MM.1S (cell line): Measurements from ENCODE around the gene TEX19.

Source experiments
- DNase-seq: peaks from one replicate; pipeline ENCODE4 v3.0.0-alpha.2; 2015
- H2AFZ ChIP-seq: fragments of 300-600 bp; sonication (generic); 2 replicates; pipeline ENCODE4 v1.6.0; 2016; ENCODE audit warnings: antibody characterized with exemption, low read length
- H3F3A ChIP-seq: fragments of 300-600 bp; sonication (generic); 2 replicates; pipeline ENCODE4 v1.6.1; 2016; ENCODE audit warnings: mild to moderate bottlenecking, antibody characterized with exemption, low read length, moderate library complexity, mixed read lengths; ENCODE audit not compliant: insufficient read depth
- H3K27ac ChIP-seq: fragments of 300-600 bp; sonication (generic); 2 replicates; pipeline ENCODE4 v1.5.1; 2016; ENCODE audit warnings: mild to moderate bottlenecking, low read length
- H3K27me3 ChIP-seq: fragments of 300-600 bp; sonication (generic); replicated peaks from 2 replicates; pipeline ENCODE4 v1.6.0; 2016; ENCODE audit warnings: low read length; ENCODE audit not compliant: insufficient read depth
- H3K36me3 ChIP-seq: fragments of 300-600 bp; sonication (generic); replicated peaks from 2 replicates; pipeline ENCODE4 v1.6.1; 2016; ENCODE audit warnings: mild to moderate bottlenecking, low read length, mixed read lengths; ENCODE audit not compliant: insufficient read depth
- H3K4me1 ChIP-seq: fragments of 300-600 bp; sonication (generic); 2 replicates; pipeline ENCODE4 v1.6.1; 2016; ENCODE audit warnings: low read length, mixed read lengths
- H3K4me2 ChIP-seq: fragments of 300-600 bp; sonication (generic); 2 replicates; pipeline ENCODE4 v1.6.0; 2016; ENCODE audit warnings: low read depth, low read length
- H3K4me3 ChIP-seq: fragments of 300-600 bp; sonication (generic); 2 replicates; pipeline ENCODE4 v1.5.1; 2016; ENCODE audit warnings: low read length, mixed read lengths
- H3K79me2 ChIP-seq: fragments of 300-600 bp; sonication (generic); 2 replicates; pipeline ENCODE4 v1.6.1; 2016; ENCODE audit warnings: mixed run types, low read length, mixed read lengths
- H3K9ac ChIP-seq: fragments of 300-600 bp; sonication (generic); 2 replicates; pipeline ENCODE4 v1.6.1; 2016; ENCODE audit warnings: low read length, mixed read lengths
- H3K9me2 ChIP-seq: fragments of 300-600 bp; sonication (generic); replicated peaks from 2 replicates; pipeline ENCODE4 v1.6.1; 2016; ENCODE audit warnings: mild to moderate bottlenecking, low read length, mixed read lengths; ENCODE audit not compliant: insufficient read depth
- H3K9me3 ChIP-seq: fragments of 300-600 bp; sonication (generic); replicated peaks from 2 replicates; pipeline ENCODE4 v1.6.1; 2016; ENCODE audit warnings: mild to moderate bottlenecking, low read length, mixed read lengths; ENCODE audit not compliant: insufficient read depth
- H4K20me1 ChIP-seq: fragments of 300-600 bp; sonication (generic); 2 replicates; pipeline ENCODE4 v1.6.1; 2016; ENCODE audit warnings: mild to moderate bottlenecking, low read length, moderate library complexity, mixed read lengths; ENCODE audit not compliant: insufficient read depth
- CTCF ChIP-seq: fragments of 300-600 bp; sonication (generic); IDR thresholded peaks from 2 replicates; pipeline ENCODE4 v1.5.1; 2016; ENCODE audit warnings: antibody characterized with exemption, low read length, mixed read lengths
- EZH2 ChIP-seq: fragments of 300-600 bp; sonication (generic); optimal IDR thresholded peaks from 2 replicates; pipeline ENCODE3; 2017; ENCODE audit warnings: low read depth, mild to moderate bottlenecking, antibody characterized with exemption, low read length, mixed read lengths
- EZH2phosphoT487 ChIP-seq: fragments of 300-600 bp; sonication (generic); IDR thresholded peaks from 2 replicates; pipeline ENCODE4 v1.6.1; 2018; ENCODE audit warnings: antibody characterized with exemption, low read length

TEX19 gene

GRCh38 chr17:82389379-82389778 is 30.3 kb downstream of the TEX19 start:
- Histone ChIP-seq H3K9ac (no peak overlapping the region), H3K4me1 (no peaks in the 10 kb centered on the region), H3K4me2 (no peak overlapping the region), H3K27me3 (no peaks in the 10 kb centered on the region), H3K36me3 (no peaks in the 10 kb centered on the region), H3F3A (no peaks in the 10 kb centered on the region), H2AFZ (no peak overlapping the region), H3K27ac (no peak overlapping the region), H4K20me1 (no peaks in the 10 kb centered on the region), H3K9me3 (no peaks in the 10 kb centered on the region), H3K4me3 (no peak overlapping the region), H3K9me2 (no peaks in the 10 kb centered on the region), H3K79me2 (no peaks in the 10 kb centered on the region)
- no peak for TF ChIP-seq EZH2
- TF ChIP-seq EZH2phosphoT487 = no peak
- TF ChIP-seq CTCF = no peak
- no peak for DNase-seq

- Histone ChIP-seq H3K4me2 (no peak overlapping the region), H3K79me2 (no peaks in the 10 kb centered on the region), H3K4me3 (no peak overlapping the region), H3K27me3 (no peaks in the 10 kb centered on the region), H3K27ac (no peak overlapping the region), H2AFZ (no peak overlapping the region), H3K4me1 (no peaks in the 10 kb centered on the region), H4K20me1 (no peaks in the 10 kb centered on the region), H3K9me3 (no peaks in the 10 kb centered on the region), H3K9me2 (no peaks in the 10 kb centered on the region), H3K9ac (no peak overlapping the region), H3K36me3 (no peaks in the 10 kb centered on the region), H3F3A (no peaks in the 10 kb centered on the region)
- DNase-seq = no peak
- TF ChIP-seq EZH2phosphoT487 (no peak), CTCF (no peak), EZH2 (no peak)
Observed at GRCh38 chr17:82390015-82390859, 31.2 kb downstream of the TEX19 start.

- Histone ChIP-seq H3F3A (no peaks in the 10 kb centered on the region), H3K9me2 (no peaks in the 10 kb centered on the region), H3K9me3 (no peaks in the 10 kb centered on the region), H3K36me3 (no peaks in the 10 kb centered on the region), H4K20me1 (no peaks in the 10 kb centered on the region), H3K9ac (no peak overlapping the region), H3K4me1 (no peaks in the 10 kb centered on the region), H3K4me2 (no peak overlapping the region), H3K27ac (no peak overlapping the region), H3K27me3 (no peaks in the 10 kb centered on the region), H3K4me3 (no peak overlapping the region), H3K79me2 (no peaks in the 10 kb centered on the region), H2AFZ (no peak overlapping the region)
- no peak for DNase-seq
- TF ChIP-seq CTCF = no peak
Observed at GRCh38 chr17:82390860-82391435, 31.9 kb downstream of the TEX19 start.
